NB4 (cell line): Measurements from ENCODE around the gene PLA2G15.

ENCODE experiments used
- MAX ChIP-seq: IDR thresholded peaks from 2 replicates; pipeline ENCODE4 v1.6.1; 2011; ENCODE audit warnings: low read depth, low read length
- POLR2A ChIP-seq: IDR thresholded peaks from 2 replicates; pipeline ENCODE4 v1.6.1; 2011; ENCODE audit warnings: mild to moderate bottlenecking; ENCODE audit not compliant: insufficient read length; ENCODE audit errors: extremely low read depth
- TF ChIP-seq, protein P1 (sequence below): IDR thresholded peaks from one replicate; pipeline ENCODE4 v1.5.1; 2012; ENCODE audit warnings: low read depth, low read length

DNA sequence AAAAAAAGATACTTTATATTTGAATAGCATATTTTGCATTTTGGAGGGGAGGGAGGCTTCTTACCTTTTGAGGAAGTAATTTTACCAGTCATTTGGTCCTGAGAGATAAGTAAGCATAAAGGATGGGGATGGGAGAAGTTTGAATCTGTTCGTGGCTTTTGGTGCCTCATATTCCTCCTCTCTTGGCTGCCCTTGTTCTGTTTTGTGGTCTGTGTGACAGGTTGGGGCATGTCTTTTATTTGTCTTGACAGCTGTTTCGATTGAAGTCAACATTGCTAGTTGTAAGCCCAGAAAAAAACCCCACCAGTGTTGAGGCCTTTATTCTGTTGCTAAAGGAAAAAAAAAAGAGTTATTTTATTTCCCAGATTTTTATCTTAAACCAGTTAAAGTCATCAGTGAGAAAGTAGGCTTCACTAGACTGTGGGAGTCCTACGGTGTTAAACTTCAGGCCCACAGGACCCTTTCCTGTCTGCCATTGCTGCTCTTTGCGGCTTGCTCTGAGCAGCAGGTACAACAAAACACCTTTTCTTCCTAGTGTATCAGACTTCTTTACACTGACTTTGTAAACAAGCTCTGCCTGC lies 30.5 kb downstream of the PLA2G15 start:
- TF ChIP-seq, protein P1, sequence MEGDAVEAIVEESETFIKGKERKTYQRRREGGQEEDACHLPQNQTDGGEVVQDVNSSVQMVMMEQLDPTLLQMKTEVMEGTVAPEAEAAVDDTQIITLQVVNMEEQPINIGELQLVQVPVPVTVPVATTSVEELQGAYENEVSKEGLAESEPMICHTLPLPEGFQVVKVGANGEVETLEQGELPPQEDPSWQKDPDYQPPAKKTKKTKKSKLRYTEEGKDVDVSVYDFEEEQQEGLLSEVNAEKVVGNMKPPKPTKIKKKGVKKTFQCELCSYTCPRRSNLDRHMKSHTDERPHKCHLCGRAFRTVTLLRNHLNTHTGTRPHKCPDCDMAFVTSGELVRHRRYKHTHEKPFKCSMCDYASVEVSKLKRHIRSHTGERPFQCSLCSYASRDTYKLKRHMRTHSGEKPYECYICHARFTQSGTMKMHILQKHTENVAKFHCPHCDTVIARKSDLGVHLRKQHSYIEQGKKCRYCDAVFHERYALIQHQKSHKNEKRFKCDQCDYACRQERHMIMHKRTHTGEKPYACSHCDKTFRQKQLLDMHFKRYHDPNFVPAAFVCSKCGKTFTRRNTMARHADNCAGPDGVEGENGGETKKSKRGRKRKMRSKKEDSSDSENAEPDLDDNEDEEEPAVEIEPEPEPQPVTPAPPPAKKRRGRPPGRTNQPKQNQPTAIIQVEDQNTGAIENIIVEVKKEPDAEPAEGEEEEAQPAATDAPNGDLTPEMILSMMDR: no peak
- TF ChIP-seq POLR2A (no peak), MAX (no peak)
